ENCODE measurements around the gene TDRD12. TPM values are rescaled to one million over a fixed set of nuclear protein-coding genes. Genes with fewer than 3 reads are reported as not detected.

The TDRD12 gene
- total and polyA plus RNA-seq, 2 donors (not counting 3 experiments of a cell fraction or from before 2014, with no cell fraction given), result 0.03 to 0.09 TPM

GRCh38 chr19:32674931-32675719 lies 44.4 kb upstream of the TDRD12 start, which contains the start of gene ANKRD27:
Gene ANKRD27, minus strand, starts transcription at chr19:32675180. Its CDS starts 16,165 bp downstream, at chr19:32659015.
- Histone ChIP-seq H3K9ac (replicated peaks; ENCODE audit: extremely low read depth, insufficient read depth, low read length) (peak within 1 kb of the TSS; percentile 46), H2AFZ (ENCODE audit: low read depth, low read length) (peak within 1 kb of the TSS; percentile 93), H3K79me2 (ENCODE audit: control insufficient read depth, insufficient read depth, low read length) (peaks cover 35% of the 10 kb centered on the region), H3K4me1 (ENCODE audit: control insufficient read depth, extremely low read depth, insufficient read depth, low read length) (peaks cover 9% of the 10 kb centered on the region), H3K4me2 (ENCODE audit: insufficient read depth, low read length) (peak within 1 kb of the TSS; percentile 67), H3K9me3 (replicated peaks; ENCODE audit: control insufficient read depth, insufficient read depth, low read length) (no peaks in the 10 kb centered on the region), H3K9me1 (replicated peaks; ENCODE audit: control insufficient read depth, extremely low read depth, insufficient read depth, low read length) (no peaks in the 10 kb centered on the region), H3K27me3 (ENCODE audit: control insufficient read depth in 2 of 2, insufficient read depth in 2 of 2, low read length in 2 of 2) (peaks cover 16 to 24% of the 10 kb centered on the region in 2 experiments), H3K4me3 (replicated peaks in 1 of 3; ENCODE audit: insufficient read depth in 1 of 3, low read depth in 1 of 3, low read length in 3 of 3) (peak within 1 kb of the TSS; percentile 65 to 81 (median 74)), H4K20me1 (replicated peaks; ENCODE audit: control insufficient read depth, extremely low read depth, insufficient read depth, low read length) (no peaks in the 10 kb centered on the region), H3K36me3 (ENCODE audit: control insufficient read depth in 2 of 2, extremely low read depth in 1 of 2, insufficient read depth in 2 of 2, low read length in 2 of 2) (no peaks in the 10 kb centered on the region), H3K27ac (ENCODE audit: insufficient read depth, low read depth, low read length) (no peak within 1 kb of the TSS)
- dilution Hi-C loops (cut with MboI; ENCODE audit: extremely low pct_ligation_motif_present, low sequenced_read_pairs), result no loop called here
- CTCF ChIA-PET, result interaction anchor here (0.9 to 2.0 kb wide), 3 partner anchors 13 to 75 kb away, joined by 3 to 7 read pairs (median 3); partner anchors contain the start of gene NUDT19
- DNase-seq (ENCODE audit: low read depth, low spot score) (peak; percentile 99), FAIRE-seq (peak; percentile 98)
- no TSS peak for BruUV-seq (replicated peaks)
- intact Hi-C loops (cut with micrococcal nuclease), result loop anchor here (1.0 to 5.0 kb wide), 4 partner anchors 16 to 1497 kb away; partner anchors contain the start of genes CEP89, FAAP24, LSM14A and NUDT19
- no peak for TF ChIP-seq CTCF (IDR thresholded peaks at IDR 0.05; ENCODE audit: extremely low read depth in 1 of 2, insufficient read depth in 1 of 2, low read depth in 1 of 2, low read length in 2 of 2)
- TF ChIP-seq POLR2A (IDR thresholded peaks at IDR 0.05; ENCODE audit: low read depth, low read length), result peak; percentile 59
- TF ChIP-seq MAX (IDR thresholded peaks at IDR 0.05; ENCODE audit: insufficient read depth, insufficient read length), result no peak
- no peak for TF ChIP-seq GATA2 (IDR thresholded peaks at IDR 0.05; ENCODE audit: insufficient read depth, insufficient read length, low read depth, low read length)
- POLR2A ChIA-PET, result no interaction called here
